Panc1 (cell line): ENCODE results near the gene FIBCD1.

Experiments
- POLR2AphosphoS5 ChIP-seq: IDR thresholded peaks from 2 replicates; pipeline ENCODE4 v1.6.1; 2012; ENCODE audit warnings: mild to moderate bottlenecking, low read depth, low read length, moderate library complexity
- REST ChIP-seq, 2 experiments: IDR thresholded peaks; 2 replicates each; pipeline ENCODE4 v1.6.1; 2011 to 2012; ENCODE audit warnings: low read depth in 2 of 2, control low read depth in 1 of 2, low read length in 1 of 2, mild to moderate bottlenecking in 1 of 2, moderate library complexity in 1 of 2; ENCODE audit not compliant: insufficient read depth in 1 of 2
- SIN3A ChIP-seq: IDR thresholded peaks from 2 replicates; pipeline ENCODE4 v1.6.1; 2012; ENCODE audit warnings: low read depth, mild to moderate bottlenecking, low read length, moderate library complexity, borderline replicate concordance; ENCODE audit not compliant: insufficient read depth
- TCF7L2 ChIP-seq: IDR thresholded peaks from 2 replicates; pipeline ENCODE4 v1.6.1; 2011; ENCODE audit warnings: mild to moderate bottlenecking, low read depth, low read length, inconsistent platforms
- TF ChIP-seq, protein P1 (sequence below): fragments of 450-650 bp; IDR thresholded peaks from 2 replicates; pipeline ENCODE4 v1.5.1; 2017; ENCODE audit warnings: mild to moderate bottlenecking

DNA sequence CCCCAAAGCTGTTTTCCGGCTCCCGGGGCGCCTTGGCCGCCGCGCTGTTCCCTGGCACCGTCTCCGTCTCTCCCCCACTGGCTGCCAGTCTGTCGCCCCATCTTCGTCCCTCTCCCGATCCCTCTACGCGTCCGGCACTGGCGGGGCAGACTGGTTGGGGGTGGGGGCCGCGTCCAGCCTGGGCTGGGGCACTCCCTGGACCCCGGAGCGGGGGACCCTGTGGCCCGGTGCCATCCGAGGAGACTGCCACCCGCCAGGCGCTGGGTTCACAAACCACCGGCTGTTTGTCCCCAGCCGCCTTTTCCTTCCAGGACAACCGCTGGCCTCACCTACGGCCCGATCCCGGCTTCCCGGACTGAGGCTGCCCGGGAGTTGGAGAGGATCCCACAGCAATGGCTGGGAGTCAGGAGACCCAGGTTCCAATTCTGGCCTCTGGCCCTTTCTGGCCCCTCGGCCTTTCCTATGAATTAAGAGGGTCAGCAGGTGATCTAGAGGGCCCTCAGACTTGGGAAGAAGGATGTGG lies 1.0 kb upstream of the FIBCD1 start:
- TF ChIP-seq, protein P1, sequence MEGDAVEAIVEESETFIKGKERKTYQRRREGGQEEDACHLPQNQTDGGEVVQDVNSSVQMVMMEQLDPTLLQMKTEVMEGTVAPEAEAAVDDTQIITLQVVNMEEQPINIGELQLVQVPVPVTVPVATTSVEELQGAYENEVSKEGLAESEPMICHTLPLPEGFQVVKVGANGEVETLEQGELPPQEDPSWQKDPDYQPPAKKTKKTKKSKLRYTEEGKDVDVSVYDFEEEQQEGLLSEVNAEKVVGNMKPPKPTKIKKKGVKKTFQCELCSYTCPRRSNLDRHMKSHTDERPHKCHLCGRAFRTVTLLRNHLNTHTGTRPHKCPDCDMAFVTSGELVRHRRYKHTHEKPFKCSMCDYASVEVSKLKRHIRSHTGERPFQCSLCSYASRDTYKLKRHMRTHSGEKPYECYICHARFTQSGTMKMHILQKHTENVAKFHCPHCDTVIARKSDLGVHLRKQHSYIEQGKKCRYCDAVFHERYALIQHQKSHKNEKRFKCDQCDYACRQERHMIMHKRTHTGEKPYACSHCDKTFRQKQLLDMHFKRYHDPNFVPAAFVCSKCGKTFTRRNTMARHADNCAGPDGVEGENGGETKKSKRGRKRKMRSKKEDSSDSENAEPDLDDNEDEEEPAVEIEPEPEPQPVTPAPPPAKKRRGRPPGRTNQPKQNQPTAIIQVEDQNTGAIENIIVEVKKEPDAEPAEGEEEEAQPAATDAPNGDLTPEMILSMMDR = no peak
- TF ChIP-seq TCF7L2 (no peak), POLR2AphosphoS5 (no peak), SIN3A (no peak), REST (IDR thresholded peaks at IDR 0.05; ENCODE audit: insufficient read depth in 1 of 2, low read depth in 2 of 2, low read length in 1 of 2) (no peak)
